Activated CD8-positive, alpha-beta memory T cell treated with anti-CD3 and anti-CD28 coated beads, Interleukin-2, amount 10 ng/mL, durations not matched to agents 7 days and 5 days (primary cell): ENCODE results near the gene TXLNB. TPM values are rescaled to one million over a fixed set of nuclear protein-coding genes. Genes with fewer than 3 reads are reported as not detected.

ENCODE experiments used
- ATAC-seq: fragments of 150-1000 bp; cut with Tn5 transposase; one replicate; pipeline ENCODE4 v1.10.0; 2021; ENCODE audit warnings: moderate library complexity
- CTCF ChIA-PET: fragments of 350-600 bp; sonication (Branson Sonifier 250); formaldehyde crosslinking; loops from one replicate; lab custom pipeline; 2021; ENCODE audit warnings: antibody characterized with exemption; lab: Charles Lee
- DNase-seq: peaks from one replicate; pipeline ENCODE4 v3.0.0-alpha.2; 2020
- H3K27ac Mint-ChIP-seq: one replicate; pipeline ENCODE4 v1.8.0; 2021; ENCODE audit warnings: mild to moderate bottlenecking, mixed read lengths
- H3K27me3 Mint-ChIP-seq: one replicate; pipeline ENCODE4 v1.8.0; 2021; ENCODE audit warnings: mixed read lengths
- H3K36me3 Mint-ChIP-seq: one replicate; pipeline ENCODE4 v1.8.0; 2021; ENCODE audit warnings: mild to moderate bottlenecking, mixed read lengths
- H3K4me1 Mint-ChIP-seq: one replicate; pipeline ENCODE4 v1.8.0; 2021; ENCODE audit warnings: mixed read lengths
- H3K4me3 Mint-ChIP-seq: one replicate; pipeline ENCODE4 v1.8.0; 2021; ENCODE audit warnings: mild to moderate bottlenecking, moderate library complexity, mixed read lengths
- H3K9me3 Mint-ChIP-seq: one replicate; pipeline ENCODE4 v1.8.0; 2022; ENCODE audit warnings: low read depth, mixed read lengths
- total RNA-seq, 2 experiments: library from RNA; stranded (reverse); gene quantifications; one replicate each; pipeline ENCODE4 v1.2.3, GENCODE V29; 2021

Gene TXLNB
- total RNA-seq, 2 experiments from 2014 or later: 0.23 to 0.38 TPM

DNA sequence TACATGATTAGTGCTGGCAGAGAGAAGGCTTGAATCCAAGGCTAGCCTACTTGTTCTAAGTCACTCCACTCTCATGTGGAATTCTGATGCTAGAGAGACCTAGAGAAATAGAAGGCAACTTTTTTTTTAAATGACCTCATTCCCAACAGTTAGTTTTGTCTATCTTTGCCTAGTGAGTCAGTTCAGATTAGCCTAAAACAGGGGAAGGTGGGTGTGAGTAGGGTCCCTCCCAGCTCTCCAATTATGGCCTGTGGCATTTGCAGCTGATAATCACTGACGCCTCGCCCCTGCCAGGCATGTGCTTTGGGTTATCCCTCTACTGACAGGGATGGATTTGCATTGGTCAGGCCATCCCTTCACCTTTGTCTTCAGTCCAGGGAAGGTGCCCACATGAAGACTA is 13.6 kb downstream of the TXLNB start:
- Mint-ChIP-seq H3K9me3 (no peaks in the 10 kb centered on the region), H3K4me3 (no peak overlapping the region), H3K4me1 (peaks cover 26% of the 10 kb centered on the region), H3K36me3 (no peaks in the 10 kb centered on the region), H3K27me3 (no peaks in the 10 kb centered on the region), H3K27ac (no peak overlapping the region)
- no peak for DNase-seq
- CTCF ChIA-PET: interaction anchor here (1.3 kb wide), 1 partner anchor 8 kb away, joined by 4 read pairs; no protein-coding TSS in a partner anchor
- no peak for ATAC-seq

- Mint-ChIP-seq H3K27ac (no peak overlapping the region), H3K4me1 (peaks cover 23% of the 10 kb centered on the region), H3K4me3 (no peak overlapping the region), H3K9me3 (no peaks in the 10 kb centered on the region), H3K36me3 (no peaks in the 10 kb centered on the region), H3K27me3 (no peaks in the 10 kb centered on the region)
- no peak for ATAC-seq
- CTCF ChIA-PET: no interaction called here
- no peak for DNase-seq
Observed at GRCh38 chr6:139277587-139277986, 14.2 kb downstream of the TXLNB start.

DNA sequence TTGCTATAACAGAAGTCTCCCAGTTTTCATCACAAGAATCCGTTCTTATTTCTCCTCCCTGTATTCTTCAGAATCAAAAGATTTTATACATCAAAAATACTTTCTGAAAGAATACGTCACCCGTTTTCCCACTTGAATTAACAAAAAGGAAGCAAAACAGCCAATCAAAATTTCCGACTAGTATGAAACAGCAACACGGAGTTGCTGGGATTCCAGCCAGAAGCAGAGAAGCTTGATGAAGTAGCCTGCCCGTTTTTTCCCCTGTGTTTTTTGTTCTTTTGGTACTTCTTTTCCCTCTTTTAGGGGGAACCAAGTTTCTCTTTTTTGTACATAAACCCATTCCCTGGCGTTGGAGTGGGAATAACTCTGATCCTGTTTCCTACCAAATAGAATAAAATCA is 14.6 kb downstream of the TXLNB start:
- ATAC-seq (no peak), DNase-seq (no peak)
- Mint-ChIP-seq H3K4me3 (no peak overlapping the region), H3K36me3 (no peaks in the 10 kb centered on the region), H3K27me3 (no peaks in the 10 kb centered on the region), H3K4me1 (peaks cover 22% of the 10 kb centered on the region), H3K27ac (no peak overlapping the region), H3K9me3 (no peaks in the 10 kb centered on the region)
- CTCF ChIA-PET: no interaction called here

GRCh38 chr6:139275279-139276055 is 16.3 kb downstream of the TXLNB start:
- Mint-ChIP-seq H3K27ac (no peak overlapping the region), H3K36me3 (no peaks in the 10 kb centered on the region), H3K9me3 (no peaks in the 10 kb centered on the region), H3K27me3 (no peaks in the 10 kb centered on the region), H3K4me3 (no peak overlapping the region), H3K4me1 (peaks cover 16% of the 10 kb centered on the region)
- DNase-seq (no peak), ATAC-seq (no peak)
- CTCF ChIA-PET: no interaction called here

DNA sequence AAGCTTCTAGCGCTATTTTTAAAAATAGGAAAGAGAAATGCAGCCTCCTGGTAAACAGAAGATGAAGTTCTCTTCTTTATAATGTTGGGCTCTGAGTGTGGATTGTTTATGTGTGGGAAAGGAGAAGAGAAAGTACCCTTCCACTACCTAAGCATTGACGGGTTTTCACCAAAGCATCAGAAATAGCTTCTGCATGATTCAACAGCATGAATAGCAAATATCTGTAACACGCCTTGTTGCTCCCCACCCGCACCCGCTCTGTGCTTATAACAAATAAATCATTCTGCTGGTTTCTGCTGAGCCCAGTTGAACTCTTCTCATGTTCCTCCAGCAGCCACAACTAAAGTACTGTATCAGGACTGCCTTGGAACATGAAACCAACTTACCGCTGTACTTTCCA is 20.7 kb downstream of the TXLNB start:
- DNase-seq (no peak), ATAC-seq (no peak)
- no peaks in the 10 kb centered on the region for H3K9me3 Mint-ChIP-seq
- H3K4me3 Mint-ChIP-seq: no peak overlapping the region
- no peak overlapping the region for H3K27ac Mint-ChIP-seq
- H3K36me3 Mint-ChIP-seq: peaks cover 1% of the 10 kb centered on the region
- CTCF ChIA-PET: no interaction called here
- H3K4me1 Mint-ChIP-seq: no peaks in the 10 kb centered on the region
- no peaks in the 10 kb centered on the region for H3K27me3 Mint-ChIP-seq

DNA sequence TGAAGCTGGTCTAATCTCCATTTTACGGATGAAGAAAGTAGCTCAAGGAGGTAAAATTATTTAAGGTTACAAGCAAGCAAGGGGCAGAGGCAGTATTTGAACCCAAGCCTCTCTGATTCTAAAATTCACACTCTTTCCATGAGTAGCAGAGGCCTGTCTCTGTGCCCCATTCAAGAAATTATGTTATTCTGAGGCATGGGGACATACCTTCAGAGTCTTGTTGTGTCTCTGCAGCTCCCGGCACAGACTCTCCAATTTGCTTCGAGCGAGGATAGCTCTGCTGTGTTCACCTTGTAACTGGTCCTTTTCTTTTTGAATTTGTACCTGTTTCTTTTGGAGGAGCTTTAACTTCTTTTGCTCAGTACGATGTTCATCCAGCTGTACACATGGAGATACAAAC is 21.5 kb downstream of the TXLNB start:
- Mint-ChIP-seq H3K27me3 (no peaks in the 10 kb centered on the region), H3K27ac (no peak overlapping the region), H3K9me3 (no peaks in the 10 kb centered on the region), H3K36me3 (peaks cover 1% of the 10 kb centered on the region), H3K4me1 (no peaks in the 10 kb centered on the region), H3K4me3 (no peak overlapping the region)
- CTCF ChIA-PET: interaction anchor here (1.2 to 1.4 kb wide), 3 partner anchors 9 to 95 kb away, joined by 3 to 4 read pairs (median 4); no protein-coding TSS in a partner anchor
- no peak for ATAC-seq
- DNase-seq: no peak

DNA sequence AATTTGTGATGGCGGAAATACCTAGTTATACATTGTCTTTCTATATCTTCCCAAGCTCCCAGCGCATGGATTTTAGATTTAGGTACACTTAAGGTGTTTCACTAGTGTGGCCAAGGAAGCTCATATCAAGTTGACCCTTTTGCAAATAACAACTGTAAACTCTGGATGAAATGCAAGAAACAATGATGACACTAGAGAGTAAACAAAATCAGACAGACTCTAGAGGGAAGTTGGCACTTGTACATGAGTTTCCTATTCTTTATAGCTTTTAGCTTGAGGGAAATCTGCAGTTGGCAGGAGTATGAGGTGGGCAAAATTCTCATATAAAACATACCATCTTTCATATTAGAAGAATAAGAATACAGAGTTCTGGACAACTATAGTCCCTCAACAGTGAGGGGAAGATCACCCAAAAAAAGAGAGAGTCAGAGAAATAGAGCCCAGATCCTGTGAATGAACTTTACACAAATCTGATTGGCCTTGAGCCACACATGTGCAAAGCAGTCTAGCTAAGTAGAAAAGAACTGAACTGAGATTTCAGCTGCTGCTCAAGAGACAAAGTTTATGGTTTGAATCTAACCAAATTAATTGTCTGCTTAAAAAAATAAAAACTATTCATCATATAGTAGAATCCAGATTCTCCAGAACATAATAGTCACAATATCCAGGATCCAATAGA is 26.1 kb downstream of the TXLNB start:
- ATAC-seq (no peak), DNase-seq (no peak)
- H3K27ac Mint-ChIP-seq: no peak overlapping the region
- no peaks in the 10 kb centered on the region for H3K9me3 Mint-ChIP-seq
- CTCF ChIA-PET: interaction anchor here (1.1 to 2.7 kb wide), 2 partner anchors 15 to 99 kb away, joined by 3 to 7 read pairs; no protein-coding TSS in a partner anchor
- H3K4me1 Mint-ChIP-seq: peaks cover 11% of the 10 kb centered on the region
- no peak overlapping the region for H3K4me3 Mint-ChIP-seq
- H3K36me3 Mint-ChIP-seq: peaks cover 1% of the 10 kb centered on the region
- H3K27me3 Mint-ChIP-seq: no peaks in the 10 kb centered on the region

GRCh38 chr6:139262519-139263300 is 29.1 kb downstream of the TXLNB start:
- Mint-ChIP-seq H3K27me3 (no peaks in the 10 kb centered on the region), H3K27ac (peak overlapping the region; percentile 66), H3K36me3 (peaks cover 1% of the 10 kb centered on the region), H3K4me1 (peaks cover 11% of the 10 kb centered on the region), H3K4me3 (peak overlapping the region; percentile 38), H3K9me3 (no peaks in the 10 kb centered on the region)
- CTCF ChIA-PET: interaction anchor here (1.0 to 1.5 kb wide), 5 partner anchors 12 to 107 kb away, joined by 4 to 6 read pairs (median 4); no protein-coding TSS in a partner anchor
- ATAC-seq (peak; percentile 80), DNase-seq (no peak)

GRCh38 chr6:139257821-139258398 is 33.9 kb downstream of the TXLNB start:
- no peak overlapping the region for H3K4me3 Mint-ChIP-seq
- ATAC-seq (no peak), DNase-seq (no peak)
- no peaks in the 10 kb centered on the region for H3K27me3 Mint-ChIP-seq
- H3K4me1 Mint-ChIP-seq: peaks cover 9% of the 10 kb centered on the region
- H3K9me3 Mint-ChIP-seq: no peaks in the 10 kb centered on the region
- H3K36me3 Mint-ChIP-seq: no peaks in the 10 kb centered on the region
- H3K27ac Mint-ChIP-seq: no peak overlapping the region
- CTCF ChIA-PET: interaction anchor here (0.7 to 1.2 kb wide), 4 partner anchors 17 to 115 kb away, joined by 3 read pairs; no protein-coding TSS in a partner anchor

- DNase-seq (no peak), ATAC-seq (no peak)
- Mint-ChIP-seq H3K27ac (no peak overlapping the region), H3K27me3 (no peaks in the 10 kb centered on the region), H3K36me3 (no peaks in the 10 kb centered on the region), H3K4me1 (peaks cover 3% of the 10 kb centered on the region), H3K9me3 (no peaks in the 10 kb centered on the region), H3K4me3 (no peak overlapping the region)
- CTCF ChIA-PET: interaction anchor here (0.7 to 1.2 kb wide), 5 partner anchors 16 to 116 kb away, joined by 3 read pairs; no protein-coding TSS in a partner anchor
Observed at GRCh38 chr6:139257291-139257690, 34.5 kb downstream of the TXLNB start.

GRCh38 chr6:139256087-139256486 is 35.7 kb downstream of the TXLNB start:
- H3K4me1 Mint-ChIP-seq: peaks cover 10% of the 10 kb centered on the region
- no peaks in the 10 kb centered on the region for H3K9me3 Mint-ChIP-seq
- no peaks in the 10 kb centered on the region for H3K36me3 Mint-ChIP-seq
- no peaks in the 10 kb centered on the region for H3K27me3 Mint-ChIP-seq
- H3K4me3 Mint-ChIP-seq: no peak overlapping the region
- H3K27ac Mint-ChIP-seq: no peak overlapping the region
- no peak for ATAC-seq
- DNase-seq: no peak
- CTCF ChIA-PET: interaction anchor here (0.7 to 0.8 kb wide), 2 partner anchors 35 to 68 kb away, joined by 3 read pairs; no protein-coding TSS in a partner anchor

DNA sequence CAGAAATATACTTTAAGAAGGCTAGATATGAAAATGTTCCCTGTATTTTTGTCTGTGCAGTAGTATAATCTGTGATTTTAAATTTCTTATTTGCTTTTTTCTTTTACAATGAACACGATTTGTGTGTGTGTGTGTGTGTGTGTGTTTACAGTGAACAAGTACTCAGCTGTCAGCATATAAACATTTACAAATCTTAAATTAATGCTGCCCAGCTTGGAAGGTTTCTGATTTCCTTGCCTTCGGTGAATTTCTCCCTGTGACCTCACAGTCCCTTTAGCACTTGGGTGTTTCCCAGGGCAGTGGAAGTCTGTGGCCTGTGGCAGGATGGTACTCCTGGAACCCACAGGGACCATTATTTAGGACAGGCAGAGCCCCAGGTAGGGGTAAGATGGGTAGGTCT is 37.6 kb downstream of the TXLNB start:
- DNase-seq (no peak), ATAC-seq (no peak)
- Mint-ChIP-seq H3K9me3 (no peaks in the 10 kb centered on the region), H3K4me3 (no peak overlapping the region), H3K27me3 (no peaks in the 10 kb centered on the region), H3K27ac (no peak overlapping the region), H3K36me3 (peaks cover 2% of the 10 kb centered on the region), H3K4me1 (peaks cover 26% of the 10 kb centered on the region)
- CTCF ChIA-PET: no interaction called here

DNA sequence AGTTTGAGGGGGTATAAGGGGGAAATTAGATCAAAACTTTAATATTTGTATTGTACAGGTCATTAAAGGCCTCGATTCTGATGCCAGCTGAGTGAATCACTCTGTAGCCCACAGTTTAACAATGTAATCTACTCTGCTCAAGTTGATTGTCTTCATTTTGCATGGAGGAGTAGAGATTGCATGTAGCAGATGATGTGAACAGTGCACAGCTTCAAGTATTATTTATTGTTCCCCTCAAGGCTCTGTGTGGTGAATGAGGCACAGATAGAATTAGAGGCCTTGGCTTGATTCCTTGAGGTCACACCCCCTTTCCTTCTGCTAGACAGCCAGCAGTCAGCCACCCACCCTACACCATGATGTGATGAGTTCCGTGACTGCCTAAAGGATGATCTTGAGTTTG is 38.1 kb downstream of the TXLNB start:
- H3K36me3 Mint-ChIP-seq: peaks cover 2% of the 10 kb centered on the region

More for the DNA sequence above, 38.1 kb downstream of the TXLNB start:
- Mint-ChIP-seq H3K27me3 (no peaks in the 10 kb centered on the region), H3K4me3 (no peak overlapping the region), H3K9me3 (no peaks in the 10 kb centered on the region), H3K27ac (no peak overlapping the region), H3K4me1 (peaks cover 32% of the 10 kb centered on the region)
- CTCF ChIA-PET: no interaction called here
- DNase-seq: no peak
- no peak for ATAC-seq
